ENCODE results near the gene NPR3. TPM values are rescaled to one million over a fixed set of nuclear protein-coding genes. Genes with fewer than 3 reads are reported as not detected.

The NPR3 gene
- total and polyA plus RNA-seq, 2 donors (not counting 3 experiments of a cell fraction or from before 2014, with no cell fraction given), result 0.01 to 0.53 TPM

GRCh38 chr5:32711681-32712480 lies 760 bp downstream of the NPR3 start:
- dilution Hi-C loops (cut with MboI; ENCODE audit: extremely low pct_ligation_motif_present, low sequenced_read_pairs), result no loop called here
- peak overlapping the region in 1 of 3 experiments; percentile 5 for H3K4me3 ChIP-seq (replicated peaks in 1 of 3; ENCODE audit: insufficient read depth in 1 of 3, low read depth in 1 of 3, low read length in 3 of 3)
- FAIRE-seq (no peak), DNase-seq (ENCODE audit: low read depth, low spot score) (peak; percentile 19)
- no peaks in the 10 kb centered on the region for H3K36me3 ChIP-seq (ENCODE audit: control insufficient read depth in 2 of 2, extremely low read depth in 1 of 2, insufficient read depth in 2 of 2, low read length in 2 of 2)
- no peaks in the 10 kb centered on the region for H3K9me1 ChIP-seq (replicated peaks; ENCODE audit: control insufficient read depth, extremely low read depth, insufficient read depth, low read length)
- peak overlapping the region; percentile 14 for H2AFZ ChIP-seq (ENCODE audit: low read depth, low read length)
- no TSS peak for BruUV-seq (replicated peaks)
- H4K20me1 ChIP-seq (replicated peaks; ENCODE audit: control insufficient read depth, extremely low read depth, insufficient read depth, low read length), result no peaks in the 10 kb centered on the region
- CTCF ChIA-PET, result interaction anchor here (0.9 to 4.8 kb wide), 4 partner anchors 469 to 711 kb away, joined by 3 to 39 read pairs (median 5); no protein-coding TSS in a partner anchor
- peak overlapping the region; percentile 3 for H3K4me2 ChIP-seq (ENCODE audit: insufficient read depth, low read length)
- POLR2A ChIA-PET, result no interaction called here
- H3K27me3 ChIP-seq (ENCODE audit: control insufficient read depth in 2 of 2, insufficient read depth in 2 of 2, low read length in 2 of 2), result peaks cover 29 to 49% of the 10 kb centered on the region in 2 experiments
- no peaks in the 10 kb centered on the region for H3K79me2 ChIP-seq (ENCODE audit: control insufficient read depth, insufficient read depth, low read length)
- no peak overlapping the region for H3K27ac ChIP-seq (ENCODE audit: insufficient read depth, low read depth, low read length)
- intact Hi-C loops (cut with micrococcal nuclease), result loop anchor here (5.0 kb wide), 1 partner anchor 275 kb away; no protein-coding TSS in a partner anchor
- no peaks in the 10 kb centered on the region for H3K9me3 ChIP-seq (replicated peaks; ENCODE audit: control insufficient read depth, insufficient read depth, low read length)
- peak; percentile 87 for TF ChIP-seq EZH2 (IDR thresholded peaks at IDR 0.05; ENCODE audit: borderline replicate concordance, low read depth, low read length, severe bottlenecking)
- TF ChIP-seq CTCF (IDR thresholded peaks at IDR 0.05; ENCODE audit: extremely low read depth in 1 of 2, insufficient read depth in 1 of 2, low read depth in 1 of 2, low read length in 2 of 2), result no peak
- TF ChIP-seq GATA2 (IDR thresholded peaks at IDR 0.05; ENCODE audit: insufficient read depth, insufficient read length, low read depth, low read length), result no peak
- peaks cover 11% of the 10 kb centered on the region for H3K4me1 ChIP-seq (ENCODE audit: control insufficient read depth, extremely low read depth, insufficient read depth, low read length)
- no peak overlapping the region for H3K9ac ChIP-seq (replicated peaks; ENCODE audit: extremely low read depth, insufficient read depth, low read length)

Data from endothelial cell of umbilical vein (primary cell).